Measurements from ENCODE around the gene SLC51B.

DNA sequence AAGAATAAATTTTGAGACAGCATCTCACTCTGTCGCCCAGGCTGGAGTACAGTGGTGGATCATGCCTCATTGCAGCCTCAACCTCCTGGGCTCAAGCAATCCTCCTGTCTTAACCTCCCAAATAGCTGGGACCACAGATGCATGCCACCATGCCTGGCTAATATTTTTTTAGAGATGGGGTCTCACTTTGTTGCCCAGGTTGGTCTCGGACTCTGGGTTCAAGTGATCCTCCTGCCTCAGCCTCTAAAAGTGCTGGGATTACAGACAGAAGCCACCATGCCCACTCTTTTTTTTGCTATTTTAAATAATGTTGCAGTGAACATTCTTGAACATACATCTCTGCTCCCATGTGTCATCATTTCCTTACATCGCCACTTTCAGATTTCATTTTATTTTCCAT is 6.8 kb upstream of the SLC51B start:
- TF ChIP-seq POLR2A (IDR thresholded peaks at IDR 0.05) (no peak), POLR2AphosphoS5 (IDR thresholded peaks at IDR 0.05) (no peak)
- TF ChIP-seq, protein P1, sequence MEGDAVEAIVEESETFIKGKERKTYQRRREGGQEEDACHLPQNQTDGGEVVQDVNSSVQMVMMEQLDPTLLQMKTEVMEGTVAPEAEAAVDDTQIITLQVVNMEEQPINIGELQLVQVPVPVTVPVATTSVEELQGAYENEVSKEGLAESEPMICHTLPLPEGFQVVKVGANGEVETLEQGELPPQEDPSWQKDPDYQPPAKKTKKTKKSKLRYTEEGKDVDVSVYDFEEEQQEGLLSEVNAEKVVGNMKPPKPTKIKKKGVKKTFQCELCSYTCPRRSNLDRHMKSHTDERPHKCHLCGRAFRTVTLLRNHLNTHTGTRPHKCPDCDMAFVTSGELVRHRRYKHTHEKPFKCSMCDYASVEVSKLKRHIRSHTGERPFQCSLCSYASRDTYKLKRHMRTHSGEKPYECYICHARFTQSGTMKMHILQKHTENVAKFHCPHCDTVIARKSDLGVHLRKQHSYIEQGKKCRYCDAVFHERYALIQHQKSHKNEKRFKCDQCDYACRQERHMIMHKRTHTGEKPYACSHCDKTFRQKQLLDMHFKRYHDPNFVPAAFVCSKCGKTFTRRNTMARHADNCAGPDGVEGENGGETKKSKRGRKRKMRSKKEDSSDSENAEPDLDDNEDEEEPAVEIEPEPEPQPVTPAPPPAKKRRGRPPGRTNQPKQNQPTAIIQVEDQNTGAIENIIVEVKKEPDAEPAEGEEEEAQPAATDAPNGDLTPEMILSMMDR (IDR thresholded peaks at IDR 0.05 in 8 of 11, conservative IDR thresholded peaks at IDR 0.05 in 3 of 11): no peak

Data from spleen (tissue), 7 donors.